Spleen (tissue), 11 donors: Measurements from ENCODE around the gene DIP2C. TPM values are rescaled to one million over a fixed set of nuclear protein-coding genes. Genes with fewer than 3 reads are reported as not detected.

Experiments used
- DNase-seq: peaks from one replicate; pipeline ENCODE4 v3.0.0-alpha.2; 2020
- H3K27ac ChIP-seq, 8 donors: fragments of 200-600 bp; sonication (generic) in 7 of 8; 1 replicate in 4 of 8; 2 replicates in 4 of 8; pipeline versions ENCODE4 v1.5.0 to v1.8.0; 2016 to 2021; ENCODE audit warnings: inconsistent platforms in 4 of 8, mild to moderate bottlenecking in 4 of 8, moderate library complexity in 1 of 8
- H3K27me3 ChIP-seq, 7 donors: fragments of 200-600 bp; sonication (generic) in 6 of 7; replicated peaks in 1 of 7; 1 replicate in 4 of 7; 2 replicates in 3 of 7; pipeline versions ENCODE4 v1.5.0 to v1.8.0; 2016 to 2021; ENCODE audit warnings: inconsistent platforms in 3 of 7, mild to moderate bottlenecking in 1 of 7
- H3K36me3 ChIP-seq, 6 donors: fragments of 200-600 bp; sonication (generic) in 5 of 6; 1 replicate in 4 of 6; 2 replicates in 2 of 6; pipeline versions ENCODE4 v1.5.0 to v1.8.0; 2016 to 2021; ENCODE audit warnings: inconsistent platforms in 2 of 6
- H3K4me1 ChIP-seq, 6 donors: fragments of 200-600 bp; sonication (generic) in 5 of 6; 1 replicate in 3 of 6; 2 replicates in 3 of 6; pipeline versions ENCODE4 v1.5.0 to v1.8.0; 2016 to 2021; ENCODE audit warnings: inconsistent platforms in 3 of 6
- H3K4me3 ChIP-seq, 8 donors: fragments of 200-600 bp; sonication (generic) in 7 of 8; 1 replicate in 4 of 8; 2 replicates in 4 of 8; pipeline versions ENCODE4 v1.5.0 to v1.8.0; 2016 to 2021; ENCODE audit warnings: inconsistent platforms in 4 of 8, mild to moderate bottlenecking in 4 of 8, moderate library complexity in 2 of 8
- H3K9me3 ChIP-seq, 8 donors: fragments of 200-600 bp; sonication (generic) in 7 of 8; 1 replicate in 4 of 8; 2 replicates in 4 of 8; pipeline versions ENCODE4 v1.5.0 to v1.8.0; 2016 to 2021; ENCODE audit warnings: inconsistent platforms in 4 of 8
- CTCF ChIP-seq, 11 experiments: fragments of 200-600 bp in 7 of 11; fragments of 450-650 bp in 4 of 11; sonication (generic) in 4 of 11; IDR thresholded peaks in 8 of 11; conservative IDR thresholded peaks in 3 of 11; 1 replicate in 7 of 11; 2 replicates in 4 of 11; pipeline versions ENCODE4 v1.4.0 to v1.8.0; 2016 to 2021; ENCODE audit warnings: antibody characterized with exemption in 11 of 11, inconsistent platforms in 4 of 11, mild to moderate bottlenecking in 1 of 11
- POLR2A ChIP-seq, 3 donors: fragments of 450-650 bp; IDR thresholded peaks; one replicate each; pipeline ENCODE4 v1.5.1; 2017; ENCODE audit warnings: antibody characterized with exemption in 3 of 3, mild to moderate bottlenecking in 1 of 3
- POLR2AphosphoS5 ChIP-seq, 3 donors: sonication (generic); formaldehyde crosslinking; IDR thresholded peaks; one replicate each; pipeline ENCODE4 v1.5.1; 2017; ENCODE audit warnings: antibody characterized with exemption in 3 of 3
- WGBS, 5 donors: extraction: QIAGEN DNeasy Blood & Tissue Kit in 3 of 5; methylation state at CpG; one replicate each; pipeline versions ENCODE4 v1.1.5 to v1.1.7; 2013 to 2018; 5-methylcytosine and 5-hydroxymethylcytosine counted together
- intact Hi-C: fragments of 100-400 bp; cut with DNase I; formaldehyde crosslinking; loops from one replicate; pipeline ENCODE4 v1.15.0; 2023; ENCODE audit warnings: low total_unique reads
- polyA plus RNA-seq, 3 donors: library from polyadenylated mRNA; stranded (reverse); fragments of 200-250 nt; gene quantifications; one replicate each; pipeline ENCODE4 v1.2.1, GENCODE V29; 2013
- total RNA-seq, 7 donors: library from RNA; depleted of rRNA in 3 of 7; stranded (reverse); fragments of >200 nt in 3 of 7; fragmentation: NEBNext Ultra II Directional in 4 of 7; extraction: Animal tissue kit (Norgen Biotek cat#: 25700) in 4 of 7; gene quantifications; one replicate each; pipeline versions ENCODE4 v1.1.0 to v1.2.1, GENCODE V29; 2016 to 2021
- donor health status: healthy with polysubstance abuse.
- donor health status: DM: no; HTN: no; CAD: no; lungs with moderate emphysema.
- donor health status: DM: no; HTN: no; CAD: no.
- donor health status: Bipolar disorder and iron deficiency.
- donor health status: healthy.
- donor health status: DM: no; HTN: no; CAD: no.
- donor health status: DM: yes; HTN: yes; CAD: no.

Gene DIP2C
- total and polyA plus RNA-seq, 10 donors: 2.2 to 13.1 (median 9.0) TPM

GRCh38 chr10:271722-272121 is 417.7 kb downstream of the DIP2C start:
- WGBS, 5 donors: 91 to 98% (median 94%) methylated on average over 6 of the region's 6 CpGs
- no peak for DNase-seq
- no peaks in the 10 kb centered on the region for H3K9me3 ChIP-seq
- intact Hi-C loops: no loop called here
- H3K36me3 ChIP-seq: peaks cover 0 to 9% (median 0%) of the 10 kb centered on the region in 6 donors
- H3K4me1 ChIP-seq: no peaks in the 10 kb centered on the region
- no peak overlapping the region for H3K27ac ChIP-seq
- no peak for TF ChIP-seq CTCF (IDR thresholded peaks at IDR 0.05 in 8 of 11, conservative IDR thresholded peaks at IDR 0.05 in 3 of 11)
- TF ChIP-seq POLR2AphosphoS5 (IDR thresholded peaks at IDR 0.05): no peak
- no peak for TF ChIP-seq POLR2A (IDR thresholded peaks at IDR 0.05)
- no peaks in the 10 kb centered on the region for H3K27me3 ChIP-seq
- H3K4me3 ChIP-seq: no peak overlapping the region

GRCh38 chr10:271201-271600 is 418.3 kb downstream of the DIP2C start:
- Histone ChIP-seq H3K27me3 (no peaks in the 10 kb centered on the region), H3K4me1 (no peaks in the 10 kb centered on the region), H3K4me3 (no peak overlapping the region), H3K36me3 (peaks cover 0 to 7% (median 0%) of the 10 kb centered on the region in 6 donors), H3K9me3 (no peaks in the 10 kb centered on the region), H3K27ac (no peak overlapping the region)
- 59 to 93% (median 79%) methylated on average over 3 of the region's 3 CpGs for WGBS, 5 donors
- TF ChIP-seq POLR2A (IDR thresholded peaks at IDR 0.05) (no peak), CTCF (IDR thresholded peaks at IDR 0.05 in 8 of 11, conservative IDR thresholded peaks at IDR 0.05 in 3 of 11) (no peak), POLR2AphosphoS5 (IDR thresholded peaks at IDR 0.05) (no peak)
- no peak for DNase-seq
- intact Hi-C loops: no loop called here

- Histone ChIP-seq H3K27me3 (no peaks in the 10 kb centered on the region), H3K4me3 (no peak overlapping the region), H3K4me1 (no peaks in the 10 kb centered on the region), H3K36me3 (peaks cover 0 to 4% (median 0%) of the 10 kb centered on the region in 6 donors), H3K9me3 (no peaks in the 10 kb centered on the region), H3K27ac (no peak overlapping the region)
- 72 to 82% (median 75%) methylated on average over 7 to 10 of the region's 10 CpGs for WGBS, 5 donors
- TF ChIP-seq CTCF (IDR thresholded peaks at IDR 0.05 in 8 of 11, conservative IDR thresholded peaks at IDR 0.05 in 3 of 11) (no peak), POLR2AphosphoS5 (IDR thresholded peaks at IDR 0.05) (no peak), POLR2A (IDR thresholded peaks at IDR 0.05) (no peak)
- intact Hi-C loops: no loop called here
- no peak for DNase-seq
Observed at GRCh38 chr10:269440-270074, 419.9 kb downstream of the DIP2C start.

- TF ChIP-seq POLR2A (IDR thresholded peaks at IDR 0.05) (no peak), POLR2AphosphoS5 (IDR thresholded peaks at IDR 0.05) (no peak), CTCF (IDR thresholded peaks at IDR 0.05 in 8 of 11, conservative IDR thresholded peaks at IDR 0.05 in 3 of 11) (no peak)
- DNase-seq: no peak
- no peaks in the 10 kb centered on the region for H3K36me3 ChIP-seq
- H3K27me3 ChIP-seq: no peaks in the 10 kb centered on the region
- H3K27ac ChIP-seq: no peak overlapping the region
- H3K4me1 ChIP-seq: no peaks in the 10 kb centered on the region
- intact Hi-C loops: no loop called here
- no peaks in the 10 kb centered on the region for H3K9me3 ChIP-seq
- no peak overlapping the region for H3K4me3 ChIP-seq
- WGBS, 5 donors: 92 to 94% (median 93%) methylated on average over 11 of the region's 11 CpGs
Observed at GRCh38 chr10:267705-268104, 421.8 kb downstream of the DIP2C start.
